Endometrium (tissue), 2 donors: ENCODE data around the gene TJP1.
"Not testable (repeated sequence)": the region's sequence is repeated elsewhere in the genome, so short reads cannot be mapped to it uniquely, and the experiment has no call there.

Experiments used
- FAIRE-seq: peaks from 2 replicates; lab custom pipeline; 2012; peaks lifted over from hg19 to GRCh38; lab: Jason Lieb, UNC
- donor health status: control.
- donor health status: control.

Gene TJP1

GRCh38 chr15:29799859-29800258, 22.4 kb downstream of the TJP1 start:
- FAIRE-seq: no peak

DNA sequence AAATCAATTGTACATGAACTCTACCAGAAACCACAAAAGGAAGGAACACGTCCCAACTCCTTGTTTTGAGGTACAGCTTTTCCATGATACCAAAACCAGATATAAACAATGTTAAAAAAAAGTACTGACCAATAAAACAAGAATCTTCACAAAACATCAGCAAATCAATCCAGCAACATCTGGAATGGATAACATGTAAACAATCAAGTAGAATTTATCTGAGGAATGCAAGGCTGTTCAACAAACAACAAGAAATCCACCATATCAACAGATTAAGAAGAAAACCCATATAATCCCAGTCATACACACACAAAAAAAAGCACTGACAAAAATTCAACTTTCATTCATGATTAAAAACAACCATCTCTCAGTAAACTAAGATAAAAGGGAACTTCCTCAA, 26.7 kb downstream of the TJP1 start:
- FAIRE-seq: peak; percentile 98

GRCh38 chr15:29792426-29793159, 29.7 kb downstream of the TJP1 start:
- FAIRE-seq: no peak

DNA sequence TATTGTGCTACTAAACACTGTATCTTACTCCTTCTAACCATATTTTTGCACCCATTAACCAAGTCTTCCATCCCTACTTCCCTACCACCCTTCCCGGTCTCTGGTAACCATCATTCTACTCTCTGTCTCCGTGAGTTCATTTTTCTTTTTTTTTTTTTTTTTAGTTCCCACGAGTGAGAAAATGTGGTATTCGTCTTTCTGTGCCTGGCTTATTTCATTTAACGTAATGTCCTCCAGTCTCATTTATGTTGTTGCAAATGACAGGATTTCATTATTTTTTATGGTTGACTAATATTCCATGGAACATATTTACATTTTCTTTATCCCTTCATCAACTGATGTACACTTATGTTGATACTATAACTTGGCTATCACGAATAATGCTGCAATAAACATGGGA, 31.7 kb downstream of the TJP1 start:
- no peak for FAIRE-seq

- no peak for FAIRE-seq
These were observed 32.4 kb downstream of the TJP1 start for GRCh38 chr15:29789871-29790270.

DNA sequence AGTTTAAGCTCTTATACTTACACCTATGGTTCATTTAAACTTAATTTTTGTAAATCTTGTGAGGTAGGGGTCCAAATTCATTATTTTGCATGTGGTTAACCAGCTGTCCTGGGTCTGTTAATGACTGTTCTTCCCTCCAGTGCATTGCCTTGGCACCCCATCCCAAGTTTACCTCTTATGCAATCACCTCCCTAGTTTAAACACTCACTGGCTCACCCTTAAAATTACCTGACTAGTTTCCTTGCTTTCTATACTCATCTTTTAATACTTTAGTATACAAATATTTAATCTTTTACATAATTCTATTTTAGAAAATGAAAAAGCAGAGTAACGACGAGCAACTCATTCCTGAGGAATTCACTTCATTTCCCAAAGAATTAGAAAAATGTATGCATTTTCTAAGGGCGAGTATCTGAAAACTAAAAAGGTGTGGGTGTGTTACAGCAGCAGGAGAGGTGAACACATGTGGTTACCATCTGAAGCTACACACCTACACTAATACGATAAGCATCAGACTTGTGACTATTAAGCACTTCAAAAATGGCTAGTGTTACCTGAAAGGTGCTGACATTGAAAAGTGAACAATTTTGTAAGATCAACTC, 33.7 kb downstream of the TJP1 start:
- no peak for FAIRE-seq

DNA sequence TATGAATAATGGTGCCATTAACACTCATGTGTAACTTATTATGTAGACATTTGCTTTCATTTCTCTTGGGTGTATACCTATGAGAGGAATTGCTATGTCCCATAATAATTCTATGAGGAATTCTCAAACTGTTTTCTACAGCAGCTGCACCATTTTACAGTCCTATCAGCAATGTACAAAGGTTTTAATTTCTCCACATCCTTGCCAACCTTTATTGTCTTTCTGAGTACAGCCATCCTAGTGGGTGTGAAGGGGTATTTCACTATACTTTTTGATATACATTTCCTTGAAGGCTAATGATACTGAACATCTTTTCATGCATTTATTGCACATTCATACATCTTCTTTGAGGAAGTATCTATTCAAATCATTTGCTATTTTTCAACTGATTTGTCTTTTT, 34.5 kb downstream of the TJP1 start:
- no peak for FAIRE-seq

GRCh38 chr15:29785642-29786041, 36.6 kb downstream of the TJP1 start:
- FAIRE-seq: no peak

- no peak for FAIRE-seq
These were observed 37.1 kb downstream of the TJP1 start for GRCh38 chr15:29785136-29785535.

DNA sequence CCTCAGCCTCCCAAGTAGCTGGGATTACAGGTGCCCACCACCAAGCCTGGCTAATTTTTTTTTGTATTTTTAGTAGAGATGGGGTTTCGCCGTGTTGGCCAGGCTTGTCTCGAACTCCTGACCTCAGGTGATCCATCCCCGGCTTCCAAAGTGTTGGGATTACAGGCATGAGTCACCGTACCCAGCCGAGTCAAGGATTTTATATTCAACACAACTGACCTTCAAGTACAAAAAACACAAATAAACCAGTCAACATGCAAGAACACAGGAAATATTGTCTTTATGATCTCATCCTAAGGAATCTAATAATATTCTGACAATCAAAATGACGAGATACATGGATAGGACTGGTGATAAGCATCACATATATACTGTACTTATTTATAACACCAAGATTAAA, 37.9 kb downstream of the TJP1 start:
- FAIRE-seq: no peak

DNA sequence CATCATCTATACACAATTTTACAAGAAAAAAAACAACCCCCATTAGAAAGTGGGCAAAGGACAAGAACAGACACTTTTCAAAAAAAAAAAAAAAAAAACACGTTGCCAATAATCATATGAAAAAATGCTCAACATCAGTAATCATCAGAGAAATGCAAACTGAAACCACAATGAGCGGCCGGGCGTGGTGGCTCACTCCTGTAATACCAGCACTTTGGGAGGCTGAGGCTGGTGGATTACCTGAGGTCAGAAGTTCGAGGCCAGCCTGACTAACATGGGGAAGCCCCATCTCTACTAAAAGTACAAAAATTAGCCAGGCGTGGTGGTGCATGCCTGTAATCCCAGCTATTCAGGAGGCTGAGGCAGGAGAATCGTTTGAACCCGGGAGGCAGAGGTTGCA, 39.5 kb downstream of the TJP1 start:
- FAIRE-seq: not testable (repeated sequence)

DNA sequence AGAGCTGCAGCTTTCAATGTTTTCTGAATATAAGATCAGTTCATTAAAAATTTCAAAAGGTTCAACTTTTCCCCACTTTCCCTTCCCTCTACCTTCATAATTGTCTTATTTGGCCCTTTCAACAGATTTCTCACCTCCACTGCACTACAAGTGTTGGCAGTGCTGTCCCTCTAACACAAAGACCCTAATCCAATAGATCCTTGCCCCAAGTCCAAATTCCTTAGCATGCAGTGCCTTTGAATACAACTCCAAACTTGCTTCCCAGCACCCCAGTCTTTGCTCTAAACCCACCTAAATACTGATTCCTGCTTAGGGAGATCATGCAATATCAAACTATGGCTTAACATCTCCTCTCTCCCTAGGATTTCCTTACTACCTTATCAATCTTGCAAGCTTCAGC, 43.9 kb downstream of the TJP1 start:
- FAIRE-seq: no peak

GRCh38 chr15:29776859-29777258, 45.4 kb downstream of the TJP1 start:
- FAIRE-seq: no peak

GRCh38 chr15:29774900-29775299, 47.4 kb downstream of the TJP1 start:
- no peak for FAIRE-seq

- FAIRE-seq: no peak
These were observed 48.5 kb downstream of the TJP1 start for GRCh38 chr15:29773816-29774215.

GRCh38 chr15:29773000-29773399, 49.3 kb downstream of the TJP1 start:
- FAIRE-seq: no peak

- FAIRE-seq: no peak
These were observed 51.5 kb downstream of the TJP1 start for GRCh38 chr15:29770796-29771195.

DNA sequence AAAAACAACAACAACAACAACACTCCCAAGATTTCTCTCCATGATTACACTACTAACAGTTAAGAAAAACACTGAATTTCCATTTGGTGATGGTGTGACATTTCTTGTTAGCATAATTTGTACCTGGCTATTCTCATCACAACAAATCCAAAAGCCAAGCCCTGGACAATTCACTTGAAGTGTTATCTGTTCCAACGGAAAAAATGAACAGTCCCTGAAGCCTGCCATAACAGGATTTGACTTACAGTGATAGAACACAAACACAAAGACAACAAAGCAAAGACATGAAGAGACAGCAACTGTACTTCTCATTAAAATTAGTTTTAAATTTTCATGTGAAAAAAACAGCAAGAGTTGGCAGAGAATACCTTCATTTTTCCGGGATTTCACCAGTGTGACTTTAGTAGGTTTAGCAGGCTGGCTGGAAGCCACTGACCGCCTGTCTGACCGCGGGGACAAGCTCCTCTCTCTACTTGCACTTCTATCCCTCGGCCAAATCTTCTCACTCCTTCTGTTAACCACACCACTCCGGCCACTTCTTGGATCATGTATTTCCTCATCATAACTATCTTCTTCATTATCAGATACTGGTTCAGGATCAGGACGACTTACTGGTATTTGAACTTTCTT, 56.3 kb downstream of the TJP1 start:
- FAIRE-seq: no peak

DNA sequence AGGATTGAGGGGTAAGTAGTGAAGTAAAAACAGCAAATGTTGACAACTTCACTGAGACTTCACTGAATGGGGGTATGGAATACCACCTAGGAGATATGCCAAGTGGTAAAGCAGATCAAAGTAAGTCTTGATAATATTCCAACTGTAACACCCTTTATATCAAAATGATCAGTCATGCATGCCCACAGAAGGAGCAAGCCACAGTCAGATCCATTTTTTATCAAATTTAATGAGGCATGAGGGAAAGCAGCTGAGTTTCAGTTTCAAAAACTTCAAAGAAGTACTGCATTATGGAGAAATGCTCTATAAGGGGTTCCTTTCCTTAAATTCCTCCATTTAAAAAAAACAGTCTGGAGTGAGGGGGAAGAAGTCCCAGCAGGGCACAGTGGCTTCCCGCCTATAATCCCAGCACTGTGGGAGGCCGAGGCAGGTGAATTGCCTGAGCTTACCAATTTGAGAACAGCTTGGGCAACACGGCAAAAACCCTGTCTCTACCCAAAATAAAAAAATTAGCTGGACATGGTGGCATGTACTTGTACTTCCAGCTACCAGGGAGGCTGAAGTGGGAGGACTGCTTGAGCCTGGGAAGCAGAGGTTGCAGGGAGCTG, 56.9 kb downstream of the TJP1 start:
- FAIRE-seq: no peak

DNA sequence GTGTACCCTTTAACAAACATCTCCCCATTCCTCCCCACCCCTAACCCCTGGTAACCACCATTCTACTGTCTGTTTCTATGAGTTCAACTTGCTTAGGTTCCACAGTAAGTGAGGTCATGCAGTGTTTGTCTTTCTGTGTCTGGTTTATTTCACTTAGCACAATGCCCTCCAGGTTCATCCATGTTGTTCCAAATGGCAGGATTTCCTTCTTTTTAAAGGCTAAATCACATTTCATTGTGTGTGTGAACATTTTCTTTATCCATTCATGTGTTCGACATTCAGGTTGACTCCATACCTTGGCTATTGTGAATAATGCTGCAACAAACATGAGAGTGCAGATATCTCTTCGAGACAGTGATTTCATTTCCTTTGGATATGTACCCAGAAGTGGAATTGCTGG, 62.7 kb downstream of the TJP1 start:
- no peak for FAIRE-seq

DNA sequence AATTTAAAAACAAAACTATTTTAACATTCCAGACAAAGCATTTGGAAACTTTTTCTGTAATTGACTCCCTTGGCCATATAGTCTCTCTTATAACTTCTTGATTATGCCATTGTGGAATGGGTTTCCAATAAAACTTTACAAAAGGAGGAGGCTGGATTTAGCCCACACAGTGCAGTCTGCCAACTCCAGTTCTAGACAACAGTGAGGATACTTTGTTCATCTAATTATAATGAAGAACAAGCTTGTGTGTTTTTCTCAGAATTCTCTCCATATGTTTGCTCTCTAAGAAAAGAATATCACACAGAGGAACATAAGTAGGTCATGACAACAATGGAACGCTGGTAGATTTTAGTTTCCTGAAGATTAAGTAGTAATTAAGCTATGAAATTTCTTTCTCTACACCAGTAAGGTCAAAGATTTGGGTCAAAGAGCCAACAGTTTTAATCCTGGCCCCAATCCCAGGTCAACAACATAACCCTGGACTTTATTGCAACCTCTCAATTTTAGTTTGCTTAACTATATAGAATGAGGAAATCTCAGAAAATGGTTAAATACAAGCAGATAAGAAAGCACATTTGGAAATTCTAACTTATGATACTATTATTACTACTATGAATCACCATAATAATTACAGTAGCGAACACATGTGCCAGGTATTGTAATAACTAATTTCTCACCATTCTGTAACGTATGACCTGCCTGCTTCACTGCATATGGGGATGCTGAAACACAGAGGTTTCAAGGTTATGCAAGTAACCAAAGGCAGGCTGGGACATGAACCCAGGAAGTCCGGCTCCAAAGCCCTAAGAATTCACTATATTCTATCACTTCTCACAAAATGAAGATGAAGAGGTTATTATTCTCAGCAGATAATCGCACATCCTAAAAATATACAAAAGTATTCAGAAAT, 65.7 kb downstream of the TJP1 start:
- FAIRE-seq: no peak

GRCh38 chr15:29754009-29754408, 68.3 kb downstream of the TJP1 start:
- FAIRE-seq: not testable (repeated sequence)
